Astrocyte of the spinal cord (primary cell): ENCODE results near the gene FAM237A.

Source experiments
- DNase-seq: peaks from one replicate; pipeline ENCODE4 v3.0.0; 2011; ENCODE audit warnings: low read depth, low spot score
- H3K4me3 ChIP-seq: 2 replicates; pipeline ENCODE4 v1.5.1; 2011; ENCODE audit warnings: low read depth, mild to moderate bottlenecking, low read length, moderate library complexity
- in situ Hi-C: cut with HindIII; loops from 2 replicates; pipeline ENCODE4 v1.10.0; 2017; ENCODE audit warnings: low sequenced_read_pairs
- TF ChIP-seq, protein P1 (sequence below): IDR thresholded peaks from 2 replicates; pipeline ENCODE4 v1.5.1; 2012; ENCODE audit warnings: low read depth, mild to moderate bottlenecking, low read length, inconsistent platforms

FAM237A gene

DNA sequence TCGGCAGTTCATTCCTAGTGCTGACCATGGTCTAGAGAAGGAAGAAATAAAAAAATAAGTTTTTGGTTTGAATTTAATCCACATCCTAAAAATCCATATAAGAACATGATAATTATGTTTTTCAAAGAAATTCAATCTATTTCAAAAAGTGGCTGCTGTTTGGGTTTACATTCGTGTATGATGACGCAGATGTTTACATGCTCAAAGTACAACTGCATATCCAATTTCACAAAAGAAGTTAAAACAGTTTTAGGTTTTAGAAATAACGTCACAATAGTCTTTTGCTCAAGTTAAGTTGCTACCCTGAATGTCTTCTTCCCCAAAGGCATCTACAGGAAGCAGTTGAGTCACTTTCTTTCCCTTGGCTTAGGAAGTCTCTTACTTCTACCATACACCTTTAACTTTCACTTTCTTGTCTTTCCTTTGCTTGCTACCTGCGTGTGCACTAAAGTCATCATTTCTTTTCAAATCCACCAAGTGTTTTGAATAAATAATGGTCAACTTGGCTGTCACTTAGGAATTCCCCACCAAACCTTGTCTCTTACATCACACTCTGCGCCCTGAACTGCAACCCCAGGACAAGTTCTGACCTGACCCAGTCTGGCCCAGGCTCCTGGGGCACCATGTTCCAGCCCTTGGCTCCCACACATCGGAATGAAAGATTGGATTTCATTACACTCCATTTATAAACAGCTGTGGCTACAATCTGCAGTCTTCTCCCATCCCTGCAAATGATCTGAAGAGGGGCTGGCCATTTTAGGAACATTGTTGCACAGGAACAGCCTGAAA is 28.4 kb downstream of the FAM237A start:
- in situ Hi-C loops, result no loop called here
- no peak for DNase-seq
- no peak overlapping the region for H3K4me3 ChIP-seq
- TF ChIP-seq, protein P1, sequence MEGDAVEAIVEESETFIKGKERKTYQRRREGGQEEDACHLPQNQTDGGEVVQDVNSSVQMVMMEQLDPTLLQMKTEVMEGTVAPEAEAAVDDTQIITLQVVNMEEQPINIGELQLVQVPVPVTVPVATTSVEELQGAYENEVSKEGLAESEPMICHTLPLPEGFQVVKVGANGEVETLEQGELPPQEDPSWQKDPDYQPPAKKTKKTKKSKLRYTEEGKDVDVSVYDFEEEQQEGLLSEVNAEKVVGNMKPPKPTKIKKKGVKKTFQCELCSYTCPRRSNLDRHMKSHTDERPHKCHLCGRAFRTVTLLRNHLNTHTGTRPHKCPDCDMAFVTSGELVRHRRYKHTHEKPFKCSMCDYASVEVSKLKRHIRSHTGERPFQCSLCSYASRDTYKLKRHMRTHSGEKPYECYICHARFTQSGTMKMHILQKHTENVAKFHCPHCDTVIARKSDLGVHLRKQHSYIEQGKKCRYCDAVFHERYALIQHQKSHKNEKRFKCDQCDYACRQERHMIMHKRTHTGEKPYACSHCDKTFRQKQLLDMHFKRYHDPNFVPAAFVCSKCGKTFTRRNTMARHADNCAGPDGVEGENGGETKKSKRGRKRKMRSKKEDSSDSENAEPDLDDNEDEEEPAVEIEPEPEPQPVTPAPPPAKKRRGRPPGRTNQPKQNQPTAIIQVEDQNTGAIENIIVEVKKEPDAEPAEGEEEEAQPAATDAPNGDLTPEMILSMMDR, result no peak

DNA sequence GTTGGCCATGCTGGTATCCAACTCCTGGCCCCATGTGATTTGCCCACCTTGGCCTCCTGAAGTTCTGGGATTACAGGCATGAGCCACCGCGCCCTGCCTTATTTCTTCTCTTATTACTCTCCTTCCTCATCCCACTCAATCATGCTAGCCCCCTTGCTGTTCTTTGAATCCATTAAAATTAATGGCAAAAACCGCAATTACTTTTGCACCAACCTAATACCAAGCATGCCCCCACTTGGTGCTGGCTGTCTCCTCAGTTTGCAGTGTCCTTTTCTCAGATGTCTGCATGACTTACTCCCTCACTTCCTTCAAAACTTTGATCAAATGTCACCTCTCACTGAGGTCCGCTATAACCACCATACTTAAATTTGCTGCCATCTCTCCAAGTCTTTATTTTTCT is 41.3 kb downstream of the FAM237A start:
- in situ Hi-C loops, result no loop called here
- DNase-seq, result no peak
- TF ChIP-seq, protein P1, result no peak
- H3K4me3 ChIP-seq, result no peak overlapping the region

DNA sequence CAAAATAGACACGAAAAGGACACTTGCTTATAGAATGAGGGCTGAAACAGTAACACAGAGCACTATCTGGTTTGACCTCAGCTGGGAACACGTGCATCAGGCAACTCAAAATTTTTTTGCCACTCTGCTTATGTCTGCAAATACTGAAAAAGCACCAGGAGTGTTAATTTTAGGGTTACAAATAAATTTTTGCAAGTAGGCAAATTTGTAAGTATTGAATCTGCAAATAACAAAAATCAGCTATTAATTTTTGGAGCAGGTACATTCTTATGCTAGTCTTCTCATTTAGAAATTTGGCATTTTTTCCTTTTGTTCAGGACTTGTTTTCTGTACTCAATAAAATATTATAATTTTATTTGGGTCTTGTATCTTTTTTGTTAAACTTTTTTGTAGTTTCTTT is 46.2 kb downstream of the FAM237A start:
- in situ Hi-C loops, result no loop called here
- no peak for DNase-seq
- no peak overlapping the region for H3K4me3 ChIP-seq
- TF ChIP-seq, protein P1, result no peak

DNA sequence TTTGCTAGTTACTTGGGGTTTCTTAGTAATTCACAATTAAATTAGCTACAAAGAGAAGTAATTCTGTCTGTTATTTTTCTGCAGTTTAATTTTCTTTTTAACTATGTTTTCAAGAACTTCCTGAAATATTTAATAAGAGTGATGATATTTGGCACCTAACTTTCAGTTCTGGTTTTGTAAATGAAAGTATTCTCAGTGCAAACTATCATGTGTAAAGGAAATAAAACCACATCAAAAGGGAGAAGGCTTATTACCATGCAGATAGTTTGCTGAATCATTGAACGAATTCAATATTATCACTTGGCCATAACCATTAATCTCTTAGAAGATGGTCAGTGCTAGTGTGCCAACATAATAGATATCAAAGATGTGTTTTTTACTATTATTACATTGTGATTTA is 46.7 kb downstream of the FAM237A start:
- no peak for DNase-seq
- in situ Hi-C loops, result no loop called here
- H3K4me3 ChIP-seq, result no peak overlapping the region
- TF ChIP-seq, protein P1, result no peak

DNA sequence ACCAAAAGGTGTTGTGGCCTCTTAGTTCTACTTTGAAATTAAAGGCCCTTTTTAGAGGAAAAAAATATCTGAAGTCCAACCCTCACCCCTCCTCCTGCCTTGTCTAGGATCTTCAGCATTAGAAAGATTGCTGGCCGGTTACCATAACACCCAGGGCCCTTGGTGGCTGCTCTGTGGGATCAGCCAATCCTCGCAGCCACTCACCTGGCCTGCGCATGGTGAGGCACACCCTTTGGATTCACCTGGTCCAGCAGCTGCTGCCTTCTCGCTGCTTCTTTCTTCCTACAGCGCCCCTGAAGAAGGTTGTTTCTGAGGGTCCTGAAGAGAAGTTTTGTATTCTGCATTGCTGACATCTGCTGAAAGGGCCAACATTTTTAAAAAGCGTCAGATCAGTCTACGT is 50.7 kb downstream of the FAM237A start:
- in situ Hi-C loops, result no loop called here
- H3K4me3 ChIP-seq, result no peak overlapping the region
- TF ChIP-seq, protein P1, result no peak
- DNase-seq, result no peak

DNA sequence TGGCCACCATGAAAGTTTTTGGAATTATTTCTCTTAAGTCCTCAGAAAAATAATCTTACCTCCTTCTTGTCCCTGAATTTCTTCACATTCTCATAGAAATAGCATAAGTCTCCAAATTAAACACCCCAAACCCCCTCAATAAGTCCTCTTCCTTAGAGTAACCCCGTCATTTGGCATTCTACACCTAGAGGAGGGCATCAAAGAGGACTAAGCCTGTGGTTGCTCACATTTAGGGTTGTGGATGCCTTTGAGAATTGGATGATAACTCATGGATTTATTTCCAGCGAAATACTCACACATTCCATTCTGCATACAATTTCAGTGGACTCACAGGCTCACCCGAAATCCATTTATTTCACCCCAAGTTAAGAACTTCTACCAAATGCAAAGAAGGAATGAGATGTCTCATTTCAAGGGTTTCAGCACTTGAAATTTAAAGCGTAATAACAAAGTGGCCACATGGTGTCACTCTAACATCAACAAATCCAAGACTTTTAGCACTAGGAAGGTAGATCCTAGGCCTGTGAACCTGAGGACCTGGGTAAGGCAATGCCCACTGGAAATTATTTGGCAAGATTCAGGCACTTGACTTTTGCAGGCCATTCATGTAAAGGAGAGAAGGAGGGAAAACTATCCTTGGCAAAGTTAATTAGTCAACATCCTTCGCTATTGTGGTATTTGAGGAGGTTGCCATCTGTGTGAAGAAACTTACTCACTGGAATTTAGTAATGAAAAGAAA is 51.3 kb downstream of the FAM237A start:
- TF ChIP-seq, protein P1, result peak; percentile 47
- peak; percentile 66 for DNase-seq
- in situ Hi-C loops, result no loop called here
- H3K4me3 ChIP-seq, result no peak overlapping the region
